OCI-LY1 (cell line): ENCODE results near the gene CCR3.

ENCODE experiments used
- H2AFZ ChIP-seq: fragments of 200-600 bp; sonication (generic), shearing (Covaris generic); 2 replicates; pipeline ENCODE4 v1.6.0; 2014; ENCODE audit warnings: antibody characterized with exemption, mild to moderate bottlenecking, low read length
- H3F3A ChIP-seq: fragments of 200-600 bp; sonication (generic), shearing (Covaris generic); 2 replicates; pipeline ENCODE4 v1.6.0; 2014; ENCODE audit warnings: mild to moderate bottlenecking, antibody characterized with exemption, low read length, moderate library complexity; ENCODE audit not compliant: insufficient read depth
- H3K27ac ChIP-seq: fragments of 200-600 bp; sonication (generic); 2 replicates; pipeline ENCODE4 v1.5.1; 2014; ENCODE audit warnings: low read length, mixed run types, mild to moderate bottlenecking, low read depth; ENCODE audit not compliant: poor library complexity, severe bottlenecking
- H3K27me3 ChIP-seq: fragments of 200-600 bp; sonication (generic); 2 replicates; pipeline ENCODE4 v1.6.0; 2014; ENCODE audit warnings: antibody characterized with exemption, mild to moderate bottlenecking, low read length, moderate library complexity; ENCODE audit not compliant: insufficient read depth
- H3K36me3 ChIP-seq: fragments of 200-600 bp; sonication (generic); 2 replicates; pipeline ENCODE4 v1.6.1; 2014; ENCODE audit warnings: mild to moderate bottlenecking, antibody characterized with exemption, low read length, moderate library complexity, mixed read lengths; ENCODE audit not compliant: insufficient read depth
- H3K4me1 ChIP-seq: fragments of 200-600 bp; sonication (generic); 2 replicates; pipeline ENCODE4 v1.5.1; 2014; ENCODE audit warnings: mild to moderate bottlenecking, low read length, moderate library complexity; ENCODE audit not compliant: insufficient read depth, severe bottlenecking
- H3K4me2 ChIP-seq: fragments of 200-600 bp; sonication (generic), shearing (Covaris generic); 2 replicates; pipeline ENCODE4 v1.6.1; 2014; ENCODE audit warnings: low read length
- H3K4me3 ChIP-seq: fragments of 200-600 bp; sonication (generic); 2 replicates; pipeline ENCODE4 v1.5.1; 2014; ENCODE audit warnings: low read length, low read depth, mild to moderate bottlenecking, mixed read lengths; ENCODE audit not compliant: poor library complexity, severe bottlenecking
- H3K79me2 ChIP-seq: fragments of 200-600 bp; shearing (Covaris generic); 2 replicates; pipeline ENCODE4 v1.6.1; 2016; ENCODE audit warnings: mixed run types, low read length, mixed read lengths; ENCODE audit not compliant: insufficient read depth
- H3K9ac ChIP-seq: fragments of 200-600 bp; sonication (generic), shearing (Covaris generic); 2 replicates; pipeline ENCODE4 v1.6.1; 2014; ENCODE audit warnings: mild to moderate bottlenecking, low read length, mixed read lengths
- H3K9me2 ChIP-seq: fragments of 200-600 bp; sonication (generic), shearing (Covaris generic); 2 replicates; pipeline ENCODE4 v1.6.1; 2014; ENCODE audit warnings: low read depth, mild to moderate bottlenecking, low read length, mixed read lengths
- H3K9me3 ChIP-seq: fragments of 200-600 bp; shearing (Covaris generic); 2 replicates; pipeline ENCODE4 v1.6.1; 2014; ENCODE audit warnings: low read length, mixed read lengths
- H4K20me1 ChIP-seq: fragments of 200-600 bp; sonication (generic), shearing (Covaris generic); 2 replicates; pipeline ENCODE4 v1.6.0; 2016; ENCODE audit warnings: mild to moderate bottlenecking, low read length; ENCODE audit not compliant: insufficient read depth
- CTCF ChIP-seq: fragments of 200-600 bp; sonication (generic), shearing (Covaris generic); IDR thresholded peaks from 2 replicates; pipeline ENCODE4 v1.5.1; 2017; ENCODE audit warnings: mild to moderate bottlenecking, antibody characterized with exemption, low read length, moderate library complexity, mixed read lengths
- EZH2 ChIP-seq: fragments of 200-600 bp; sonication (generic), shearing (Covaris generic); IDR thresholded peaks from 2 replicates; pipeline ENCODE4 v1.8.0; 2017; ENCODE audit warnings: borderline replicate concordance, mixed run types, mild to moderate bottlenecking, antibody characterized with exemption, low read length, moderate library complexity, mixed read lengths

Gene CCR3

GRCh38 chr3:46194868-46195553 is 47.2 kb upstream of the CCR3 start:
- no peak for TF ChIP-seq EZH2
- no peak for TF ChIP-seq CTCF
- Histone ChIP-seq H3K4me1 (no peaks in the 10 kb centered on the region), H2AFZ (no peak overlapping the region), H3K79me2 (no peaks in the 10 kb centered on the region), H3K4me2 (no peak overlapping the region), H3K9ac (no peak overlapping the region), H4K20me1 (no peaks in the 10 kb centered on the region), H3K27ac (no peak overlapping the region), H3K4me3 (no peak overlapping the region), H3F3A (no peaks in the 10 kb centered on the region), H3K27me3 (peaks cover 6% of the 10 kb centered on the region; the same call in 1 of the 2 replicates), H3K9me3 (peaks cover 19% of the 10 kb centered on the region), H3K9me2 (no peaks in the 10 kb centered on the region), H3K36me3 (no peaks in the 10 kb centered on the region; the same call in 1 of the 2 replicates)

DNA sequence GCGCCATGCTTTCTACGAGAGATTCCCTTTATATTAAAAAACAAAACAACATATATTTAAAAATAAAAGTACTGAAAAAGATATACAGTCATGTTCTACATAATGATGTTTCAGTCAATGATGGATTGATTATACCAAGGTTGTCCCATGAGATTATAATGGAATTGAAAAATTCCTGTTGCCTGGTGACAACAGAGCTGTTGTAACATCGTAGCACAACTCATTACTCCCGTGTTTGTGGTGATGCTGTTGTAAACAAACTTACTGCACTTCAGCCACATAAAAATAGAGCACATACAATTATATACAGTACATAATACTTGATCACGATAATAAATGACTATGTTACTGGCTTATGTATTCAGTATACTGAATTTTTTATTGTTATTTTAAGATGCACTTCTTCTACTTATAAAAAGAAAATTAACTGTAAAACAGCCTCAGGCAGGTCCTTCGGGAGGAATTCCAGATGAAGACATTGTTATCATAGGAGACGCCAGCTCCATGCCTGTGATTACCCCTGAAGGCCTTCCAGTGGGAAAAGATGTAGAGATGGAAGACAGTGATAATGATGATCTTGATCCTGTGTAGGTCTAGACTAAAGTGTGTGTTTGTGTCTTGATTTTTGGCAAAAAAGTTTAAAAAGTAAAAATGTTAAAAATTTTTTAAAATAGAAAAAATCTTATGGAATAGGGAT is 45.9 kb upstream of the CCR3 start:
- no peak overlapping the region for H3K4me2 ChIP-seq
- peaks cover 6% of the 10 kb centered on the region; the same call in 1 of the 2 replicates for H3K27me3 ChIP-seq

GRCh38 chr3:46200211-46200610 is 42.0 kb upstream of the CCR3 start:
- no peak overlapping the region for H3K4me2 ChIP-seq
- no peak overlapping the region for H3K9ac ChIP-seq
- no peak overlapping the region for H3K4me3 ChIP-seq
- H4K20me1 ChIP-seq = no peaks in the 10 kb centered on the region
- no peaks in the 10 kb centered on the region for H3K36me3 ChIP-seq
- no peaks in the 10 kb centered on the region for H3K4me1 ChIP-seq
- H3K27ac ChIP-seq = no peak overlapping the region
- peaks cover 2% of the 10 kb centered on the region; the same call in 1 of the 2 replicates for H3K9me3 ChIP-seq
- TF ChIP-seq CTCF (no peak), EZH2 (no peak)
- H3K27me3 ChIP-seq = no peaks in the 10 kb centered on the region
- no peak overlapping the region for H2AFZ ChIP-seq
- H3F3A ChIP-seq = no peaks in the 10 kb centered on the region
- H3K79me2 ChIP-seq = no peaks in the 10 kb centered on the region
- no peaks in the 10 kb centered on the region for H3K9me2 ChIP-seq

More for the DNA sequence above, 45.9 kb upstream of the CCR3 start:
- Histone ChIP-seq H4K20me1 (no peaks in the 10 kb centered on the region), H3K9me2 (no peaks in the 10 kb centered on the region), H3K27ac (no peak overlapping the region), H3K4me3 (no peak overlapping the region), H2AFZ (no peak overlapping the region), H3K4me1 (no peaks in the 10 kb centered on the region), H3K79me2 (no peaks in the 10 kb centered on the region), H3F3A (no peaks in the 10 kb centered on the region), H3K9me3 (peaks cover 19% of the 10 kb centered on the region), H3K9ac (no peak overlapping the region), H3K36me3 (no peaks in the 10 kb centered on the region; the same call in 1 of the 2 replicates)
- TF ChIP-seq CTCF (no peak), EZH2 (no peak)
